ENCODE results near the gene CNIH3.

GRCh38 chr1:224785040-224785328 lies 168.9 kb downstream of the CNIH3 start:
- TF ChIP-seq CTCF (IDR thresholded peaks at IDR 0.05) (no peak), POLR2AphosphoS5 (IDR thresholded peaks at IDR 0.05; ENCODE audit: low read depth, low read length) (no peak), SIN3A (IDR thresholded peaks at IDR 0.05; ENCODE audit: borderline replicate concordance, insufficient read depth, low read depth, low read length) (no peak), TCF7L2 (IDR thresholded peaks at IDR 0.05; ENCODE audit: low read depth, low read length) (no peak), REST (IDR thresholded peaks at IDR 0.05; ENCODE audit: insufficient read depth in 1 of 2, low read depth in 2 of 2, low read length in 1 of 2) (no peak)
